ENCODE data around the gene MAGT1. TPM values are rescaled to one million over a fixed set of nuclear protein-coding genes. Genes with fewer than 3 reads are reported as not detected.
"Not testable (repeated sequence)": the region's sequence is repeated elsewhere in the genome, so short reads cannot be mapped to it uniquely, and the experiment has no call there.

MAGT1 gene
- total RNA-seq, 1 donor from 2014 or later, result 52.4 TPM

GRCh38 chrX:77935886-77936285 is 40.7 kb upstream of the MAGT1 start:
- no peak for DNase-seq (ENCODE audit: low spot score)
- Mint-ChIP-seq H3K27me3 (ENCODE audit: unreplicated experiment) (no peaks in the 10 kb centered on the region), H3K36me3 (ENCODE audit: low read depth, unreplicated experiment) (no peaks in the 10 kb centered on the region), H3K9me3 (ENCODE audit: unreplicated experiment) (no peaks in the 10 kb centered on the region), H3K4me1 (ENCODE audit: unreplicated experiment) (no peaks in the 10 kb centered on the region), H3K4me3 (ENCODE audit: unreplicated experiment) (no peak overlapping the region), H3K27ac (ENCODE audit: unreplicated experiment) (no peak overlapping the region)
- TF ChIP-seq CTCF (IDR thresholded peaks at IDR 0.05; ENCODE audit: unreplicated experiment), result no peak

- Mint-ChIP-seq H3K36me3 (ENCODE audit: low read depth, unreplicated experiment) (no peaks in the 10 kb centered on the region), H3K27ac (ENCODE audit: unreplicated experiment) (no peak overlapping the region), H3K4me3 (ENCODE audit: unreplicated experiment) (no peak overlapping the region), H3K9me3 (ENCODE audit: unreplicated experiment) (no peaks in the 10 kb centered on the region), H3K4me1 (ENCODE audit: unreplicated experiment) (peaks cover 3% of the 10 kb centered on the region), H3K27me3 (ENCODE audit: unreplicated experiment) (no peaks in the 10 kb centered on the region)
- no peak for DNase-seq (ENCODE audit: low spot score)
- TF ChIP-seq CTCF (IDR thresholded peaks at IDR 0.05; ENCODE audit: unreplicated experiment), result no peak
Observed at GRCh38 chrX:77930581-77930980, 35.3 kb upstream of the MAGT1 start.

- Mint-ChIP-seq H3K27me3 (ENCODE audit: unreplicated experiment) (no peaks in the 10 kb centered on the region), H3K9me3 (ENCODE audit: unreplicated experiment) (no peaks in the 10 kb centered on the region), H3K4me3 (ENCODE audit: unreplicated experiment) (no peak overlapping the region), H3K27ac (ENCODE audit: unreplicated experiment) (no peak overlapping the region), H3K36me3 (ENCODE audit: low read depth, unreplicated experiment) (no peaks in the 10 kb centered on the region), H3K4me1 (ENCODE audit: unreplicated experiment) (peaks cover 3% of the 10 kb centered on the region)
- no peak for TF ChIP-seq CTCF (IDR thresholded peaks at IDR 0.05; ENCODE audit: unreplicated experiment)
- DNase-seq (ENCODE audit: low spot score), result no peak
Observed at GRCh38 chrX:77925764-77926163, 30.5 kb upstream of the MAGT1 start.

GRCh38 chrX:77924320-77924859 is 29.2 kb upstream of the MAGT1 start:
- no peaks in the 10 kb centered on the region for H3K27me3 Mint-ChIP-seq (ENCODE audit: unreplicated experiment)
- no peaks in the 10 kb centered on the region for H3K9me3 Mint-ChIP-seq (ENCODE audit: unreplicated experiment)
- no peak for TF ChIP-seq CTCF (IDR thresholded peaks at IDR 0.05; ENCODE audit: unreplicated experiment)
- no peak overlapping the region for H3K27ac Mint-ChIP-seq (ENCODE audit: unreplicated experiment)
- DNase-seq (ENCODE audit: low spot score), result no peak
- H3K4me1 Mint-ChIP-seq (ENCODE audit: unreplicated experiment), result peaks cover 3% of the 10 kb centered on the region
- no peak overlapping the region for H3K4me3 Mint-ChIP-seq (ENCODE audit: unreplicated experiment)
- no peaks in the 10 kb centered on the region for H3K36me3 Mint-ChIP-seq (ENCODE audit: low read depth, unreplicated experiment)

- H3K9me3 Mint-ChIP-seq (ENCODE audit: unreplicated experiment), result no peaks in the 10 kb centered on the region
- DNase-seq (ENCODE audit: low spot score), result no peak
Observed at GRCh38 chrX:77922787-77923186, 27.6 kb upstream of the MAGT1 start.

GRCh38 chrX:77919370-77919769 is 24.1 kb upstream of the MAGT1 start:
- not testable (repeated sequence) for DNase-seq (ENCODE audit: low spot score); H3K4me1 Mint-ChIP-seq (ENCODE audit: unreplicated experiment); H3K36me3 Mint-ChIP-seq (ENCODE audit: low read depth, unreplicated experiment); H3K4me3 Mint-ChIP-seq (ENCODE audit: unreplicated experiment); H3K27ac Mint-ChIP-seq (ENCODE audit: unreplicated experiment); H3K9me3 Mint-ChIP-seq (ENCODE audit: unreplicated experiment); H3K27me3 Mint-ChIP-seq (ENCODE audit: unreplicated experiment)

More at GRCh38 chrX:77922787-77923186, 27.6 kb upstream of the MAGT1 start:
- H3K27ac Mint-ChIP-seq (ENCODE audit: unreplicated experiment), result no peak overlapping the region
- no peak overlapping the region for H3K4me3 Mint-ChIP-seq (ENCODE audit: unreplicated experiment)
- no peak for TF ChIP-seq CTCF (IDR thresholded peaks at IDR 0.05; ENCODE audit: unreplicated experiment)
- no peaks in the 10 kb centered on the region for H3K36me3 Mint-ChIP-seq (ENCODE audit: low read depth, unreplicated experiment)
- no peaks in the 10 kb centered on the region for H3K27me3 Mint-ChIP-seq (ENCODE audit: unreplicated experiment)
- no peaks in the 10 kb centered on the region for H3K4me1 Mint-ChIP-seq (ENCODE audit: unreplicated experiment)
